ENCODE results near the gene ASB18. TPM values are rescaled to one million over a fixed set of nuclear protein-coding genes. Genes with fewer than 3 reads are reported as not detected.

ASB18 gene
- total and polyA plus RNA-seq, 10 of the 15 experiments (the other 5 are each of a cell fraction or from before 2014, with no cell fraction given), result not detected

DNA sequence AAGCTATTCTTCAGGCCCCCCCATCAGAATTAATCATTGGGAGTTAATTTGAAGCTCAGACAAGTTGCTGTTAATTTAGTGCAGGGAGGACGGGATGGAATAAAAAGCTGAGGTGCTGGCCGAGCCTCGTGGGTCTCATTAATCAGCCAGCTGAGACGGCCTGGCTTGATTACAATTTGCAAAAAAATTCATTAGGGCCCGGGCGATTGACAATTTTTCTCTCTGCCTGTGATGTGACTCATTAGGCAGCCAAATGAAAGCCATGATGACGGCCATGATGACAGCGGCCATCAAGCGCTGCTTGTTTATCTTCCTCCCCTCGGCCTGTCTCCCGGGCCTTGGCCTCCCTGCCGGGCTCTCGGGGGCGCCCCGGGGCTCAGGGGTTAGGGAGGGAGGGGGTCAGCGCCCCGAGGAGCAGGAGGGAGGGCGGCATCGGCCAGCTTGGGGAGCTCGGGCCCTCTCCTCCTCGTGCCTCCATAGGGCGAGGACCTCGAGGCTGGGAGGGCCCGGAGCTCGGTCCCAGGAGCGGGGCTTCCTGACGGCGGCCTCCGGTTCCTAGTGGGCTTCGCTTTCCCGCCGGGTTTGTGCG lies 101.2 kb downstream of the ASB18 start:
- FAIRE-seq, result no peak
- RAD21 ChIA-PET (ENCODE audit: unreplicated experiment), result no interaction called here
- TF ChIP-seq SUPT20H (IDR thresholded peaks at IDR 0.05; ENCODE audit: borderline replicate concordance, control insufficient read depth, low read depth, low read length) (no peak), MTA2 (IDR thresholded peaks at IDR 0.05; ENCODE audit: low read depth) (no peak), MXI1 (IDR thresholded peaks at IDR 0.05; ENCODE audit: low read depth, low read length) (no peak), ZNF207 (IDR thresholded peaks at IDR 0.05; ENCODE audit: borderline replicate concordance) (no peak), RAD51 (IDR thresholded peaks at IDR 0.05) (no peak), KLF5 (IDR thresholded peaks at IDR 0.05; ENCODE audit: partially characterized antibody) (no peak), CBX3 (IDR thresholded peaks at IDR 0.05; ENCODE audit: borderline replicate concordance, low read depth) (no peak)
- TF ChIP-seq, protein P1, sequence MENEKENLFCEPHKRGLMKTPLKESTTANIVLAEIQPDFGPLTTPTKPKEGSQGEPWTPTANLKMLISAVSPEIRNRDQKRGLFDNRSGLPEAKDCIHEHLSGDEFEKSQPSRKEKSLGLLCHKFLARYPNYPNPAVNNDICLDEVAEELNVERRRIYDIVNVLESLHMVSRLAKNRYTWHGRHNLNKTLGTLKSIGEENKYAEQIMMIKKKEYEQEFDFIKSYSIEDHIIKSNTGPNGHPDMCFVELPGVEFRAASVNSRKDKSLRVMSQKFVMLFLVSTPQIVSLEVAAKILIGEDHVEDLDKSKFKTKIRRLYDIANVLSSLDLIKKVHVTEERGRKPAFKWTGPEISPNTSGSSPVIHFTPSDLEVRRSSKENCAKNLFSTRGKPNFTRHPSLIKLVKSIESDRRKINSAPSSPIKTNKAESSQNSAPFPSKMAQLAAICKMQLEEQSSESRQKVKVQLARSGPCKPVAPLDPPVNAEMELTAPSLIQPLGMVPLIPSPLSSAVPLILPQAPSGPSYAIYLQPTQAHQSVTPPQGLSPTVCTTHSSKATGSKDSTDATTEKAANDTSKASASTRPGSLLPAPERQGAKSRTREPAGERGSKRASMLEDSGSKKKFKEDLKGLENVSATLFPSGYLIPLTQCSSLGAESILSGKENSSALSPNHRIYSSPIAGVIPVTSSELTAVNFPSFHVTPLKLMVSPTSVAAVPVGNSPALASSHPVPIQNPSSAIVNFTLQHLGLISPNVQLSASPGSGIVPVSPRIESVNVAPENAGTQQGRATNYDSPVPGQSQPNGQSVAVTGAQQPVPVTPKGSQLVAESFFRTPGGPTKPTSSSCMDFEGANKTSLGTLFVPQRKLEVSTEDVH (IDR thresholded peaks at IDR 0.05; ENCODE audit: low read depth, partially characterized antibody), result no peak
- TF ChIP-seq, protein P2, sequence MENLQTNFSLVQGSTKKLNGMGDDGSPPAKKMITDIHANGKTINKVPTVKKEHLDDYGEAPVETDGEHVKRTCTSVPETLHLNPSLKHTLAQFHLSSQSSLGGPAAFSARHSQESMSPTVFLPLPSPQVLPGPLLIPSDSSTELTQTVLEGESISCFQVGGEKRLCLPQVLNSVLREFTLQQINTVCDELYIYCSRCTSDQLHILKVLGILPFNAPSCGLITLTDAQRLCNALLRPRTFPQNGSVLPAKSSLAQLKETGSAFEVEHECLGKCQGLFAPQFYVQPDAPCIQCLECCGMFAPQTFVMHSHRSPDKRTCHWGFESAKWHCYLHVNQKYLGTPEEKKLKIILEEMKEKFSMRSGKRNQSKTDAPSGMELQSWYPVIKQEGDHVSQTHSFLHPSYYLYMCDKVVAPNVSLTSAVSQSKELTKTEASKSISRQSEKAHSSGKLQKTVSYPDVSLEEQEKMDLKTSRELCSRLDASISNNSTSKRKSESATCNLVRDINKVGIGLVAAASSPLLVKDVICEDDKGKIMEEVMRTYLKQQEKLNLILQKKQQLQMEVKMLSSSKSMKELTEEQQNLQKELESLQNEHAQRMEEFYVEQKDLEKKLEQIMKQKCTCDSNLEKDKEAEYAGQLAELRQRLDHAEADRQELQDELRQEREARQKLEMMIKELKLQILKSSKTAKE (IDR thresholded peaks at IDR 0.05; ENCODE audit: low read depth, poor library complexity, severe bottlenecking), result no peak
- TF ChIP-seq, protein P3, sequence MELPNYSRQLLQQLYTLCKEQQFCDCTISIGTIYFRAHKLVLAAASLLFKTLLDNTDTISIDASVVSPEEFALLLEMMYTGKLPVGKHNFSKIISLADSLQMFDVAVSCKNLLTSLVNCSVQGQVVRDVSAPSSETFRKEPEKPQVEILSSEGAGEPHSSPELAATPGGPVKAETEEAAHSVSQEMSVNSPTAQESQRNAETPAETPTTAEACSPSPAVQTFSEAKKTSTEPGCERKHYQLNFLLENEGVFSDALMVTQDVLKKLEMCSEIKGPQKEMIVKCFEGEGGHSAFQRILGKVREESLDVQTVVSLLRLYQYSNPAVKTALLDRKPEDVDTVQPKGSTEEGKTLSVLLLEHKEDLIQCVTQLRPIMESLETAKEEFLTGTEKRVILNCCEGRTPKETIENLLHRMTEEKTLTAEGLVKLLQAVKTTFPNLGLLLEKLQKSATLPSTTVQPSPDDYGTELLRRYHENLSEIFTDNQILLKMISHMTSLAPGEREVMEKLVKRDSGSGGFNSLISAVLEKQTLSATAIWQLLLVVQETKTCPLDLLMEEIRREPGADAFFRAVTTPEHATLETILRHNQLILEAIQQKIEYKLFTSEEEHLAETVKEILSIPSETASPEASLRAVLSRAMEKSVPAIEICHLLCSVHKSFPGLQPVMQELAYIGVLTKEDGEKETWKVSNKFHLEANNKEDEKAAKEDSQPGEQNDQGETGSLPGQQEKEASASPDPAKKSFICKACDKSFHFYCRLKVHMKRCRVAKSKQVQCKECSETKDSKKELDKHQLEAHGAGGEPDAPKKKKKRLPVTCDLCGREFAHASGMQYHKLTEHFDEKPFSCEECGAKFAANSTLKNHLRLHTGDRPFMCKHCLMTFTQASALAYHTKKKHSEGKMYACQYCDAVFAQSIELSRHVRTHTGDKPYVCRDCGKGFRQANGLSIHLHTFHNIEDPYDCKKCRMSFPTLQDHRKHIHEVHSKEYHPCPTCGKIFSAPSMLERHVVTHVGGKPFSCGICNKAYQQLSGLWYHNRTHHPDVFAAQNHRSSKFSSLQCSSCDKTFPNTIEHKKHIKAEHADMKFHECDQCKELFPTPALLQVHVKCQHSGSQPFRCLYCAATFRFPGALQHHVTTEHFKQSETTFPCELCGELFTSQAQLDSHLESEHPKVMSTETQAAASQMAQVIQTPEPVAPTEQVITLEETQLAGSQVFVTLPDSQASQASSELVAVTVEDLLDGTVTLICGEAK (IDR thresholded peaks at IDR 0.05; ENCODE audit: borderline replicate concordance), result no peak
- TF ChIP-seq, protein P4, sequence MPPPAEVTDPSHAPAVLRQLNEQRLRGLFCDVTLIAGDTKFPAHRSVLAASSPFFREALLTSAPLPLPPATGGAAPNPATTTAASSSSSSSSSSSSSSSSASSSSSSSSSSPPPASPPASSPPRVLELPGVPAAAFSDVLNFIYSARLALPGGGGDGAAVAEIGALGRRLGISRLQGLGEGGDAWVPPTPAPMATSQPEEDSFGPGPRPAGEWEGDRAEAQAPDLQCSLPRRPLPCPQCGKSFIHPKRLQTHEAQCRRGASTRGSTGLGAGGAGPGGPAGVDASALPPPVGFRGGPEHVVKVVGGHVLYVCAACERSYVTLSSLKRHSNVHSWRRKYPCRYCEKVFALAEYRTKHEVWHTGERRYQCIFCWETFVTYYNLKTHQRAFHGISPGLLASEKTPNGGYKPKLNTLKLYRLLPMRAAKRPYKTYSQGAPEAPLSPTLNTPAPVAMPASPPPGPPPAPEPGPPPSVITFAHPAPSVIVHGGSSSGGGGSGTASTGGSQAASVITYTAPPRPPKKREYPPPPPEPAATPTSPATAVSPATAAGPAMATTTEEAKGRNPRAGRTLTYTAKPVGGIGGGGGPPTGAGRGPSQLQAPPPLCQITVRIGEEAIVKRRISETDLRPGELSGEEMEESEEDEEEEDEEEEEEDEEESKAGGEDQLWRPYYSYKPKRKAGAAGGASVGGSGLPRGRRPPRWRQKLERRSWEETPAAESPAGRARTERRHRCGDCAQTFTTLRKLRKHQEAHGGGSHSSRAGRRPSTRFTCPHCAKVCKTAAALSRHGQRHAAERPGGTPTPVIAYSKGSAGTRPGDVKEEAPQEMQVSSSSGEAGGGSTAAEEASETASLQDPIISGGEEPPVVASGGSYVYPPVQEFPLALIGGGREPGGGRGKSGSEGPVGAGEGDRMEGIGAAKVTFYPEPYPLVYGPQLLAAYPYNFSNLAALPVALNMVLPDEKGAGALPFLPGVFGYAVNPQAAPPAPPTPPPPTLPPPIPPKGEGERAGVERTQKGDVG (CRISPR knock-in tag; IDR thresholded peaks at IDR 0.05), result no peak

More for the DNA sequence above, 101.2 kb downstream of the ASB18 start:
- Histone ChIP-seq H3K27me3 (replicated peaks in 1 of 2; ENCODE audit: control insufficient read depth in 2 of 2, insufficient read depth in 2 of 2, low read length in 1 of 2) (peaks cover 4 to 10% of the 10 kb centered on the region in 2 experiments; a peak in 3 of 4 replicates), H3K9me3 (replicated peaks; ENCODE audit: control insufficient read depth, insufficient read depth, low read length) (peaks cover 2% of the 10 kb centered on the region; the same call in 2 of the 3 replicates), H3K4me2 (ENCODE audit: control insufficient read depth, insufficient read depth) (no peak overlapping the region), H3K9ac (ENCODE audit: control insufficient read depth, insufficient read depth, low read length) (no peak overlapping the region), H3K79me2 (ENCODE audit: control insufficient read depth, insufficient read depth, low read length) (no peaks in the 10 kb centered on the region), H2AFZ (ENCODE audit: control insufficient read depth, low read depth, low read length) (no peak overlapping the region), H3K36me3 (ENCODE audit: control insufficient read depth in 2 of 2, insufficient read depth in 2 of 2, low read length in 1 of 2) (no peaks in the 10 kb centered on the region), H3K27ac (ENCODE audit: control insufficient read depth, insufficient read depth) (no peak overlapping the region), H3K4me1 (ENCODE audit: control insufficient read depth, insufficient read depth, low read length) (no peaks in the 10 kb centered on the region), H3K4me3 (no peak overlapping the region), H4K20me1 (ENCODE audit: control insufficient read depth, insufficient read depth) (no peaks in the 10 kb centered on the region)
- SMC1A ChIA-PET (ENCODE audit: uncharacterized antibody, unreplicated experiment), result no interaction called here
- intact Hi-C loops (cut with micrococcal nuclease; ENCODE audit: unreplicated experiment), result no loop called here
- POLR2A ChIA-PET, result no interaction called here
- ATAC-seq, result no peak
- no peak for DNase-seq (ENCODE audit: low read depth, low spot score)
- CTCF ChIA-PET, result no interaction called here
- no TSS peak for BruUV-seq (replicated peaks)
- 40% methylated on average over 30 of the region's 33 CpGs for WGBS (ENCODE audit: insufficient coverage, insufficient replicate concordance, low lambda C conversion rate, missing lambda C conversion rate)
- in situ Hi-C loops (cut with MboI), result no loop called here

Measured in GM12878 (cell line).